Erythroblast (primary cell): ENCODE results near the gene MECP2.

Experiments used
- GATA1 ChIP-seq: IDR thresholded peaks from 2 replicates; pipeline ENCODE4 v1.6.1; 2011; ENCODE audit warnings: low read depth, mild to moderate bottlenecking, control low read depth, low read length, moderate library complexity
- POLR2A ChIP-seq: IDR thresholded peaks from 2 replicates; pipeline ENCODE4 v1.6.1; 2011; ENCODE audit warnings: mild to moderate bottlenecking, low read length

- TF ChIP-seq POLR2A, result no peak
- TF ChIP-seq GATA1, result no peak
These were observed 42.7 kb upstream of the MECP2 start for GRCh38 chrX:154140206-154140605.
